ENCODE measurements around the gene MT1X. TPM values are rescaled to one million over a fixed set of nuclear protein-coding genes. Genes with fewer than 3 reads are reported as not detected.
"Not testable (repeated sequence)": the region's sequence is repeated elsewhere in the genome, so short reads cannot be mapped to it uniquely, and the experiment has no call there.

MT1X gene
- total RNA-seq, 1 donor from 2014 or later: 26.1 TPM

- no peak for DNase-seq (ENCODE audit: low read depth, low spot score)
These were observed 29.1 kb upstream of the MT1X start for GRCh38 chr16:56653218-56653617.

GRCh38 chr16:56657555-56658326 lies 24.5 kb upstream of the MT1X start, which contains the start of gene MT1F:
Gene MT1F, plus strand, starts transcription at chr16:56657959. Its CDS starts 100 bp downstream, at chr16:56658059.
- DNase-seq (ENCODE audit: low read depth, low spot score): no peak

GRCh38 chr16:56658327-56658875 lies 23.9 kb upstream of the MT1X start:
- no peak for DNase-seq (ENCODE audit: low read depth, low spot score)

- no peak for DNase-seq (ENCODE audit: low read depth, low spot score)
These were observed 19.6 kb upstream of the MT1X start for GRCh38 chr16:56662357-56663354.

GRCh38 chr16:56664506-56664905 lies 17.8 kb upstream of the MT1X start:
- no peak for DNase-seq (ENCODE audit: low read depth, low spot score)

- DNase-seq (ENCODE audit: low read depth, low spot score): not testable (repeated sequence)
These were observed 16.7 kb upstream of the MT1X start for GRCh38 chr16:56665286-56666261.

- no peak for DNase-seq (ENCODE audit: low read depth, low spot score)
These were observed 14.4 kb upstream of the MT1X start, which contains the start of gene MT1G for GRCh38 chr16:56667581-56668571. Gene MT1G, minus strand, starts transcription at chr16:56668065. Its CDS starts 72 bp downstream, at chr16:56667993.

- DNase-seq (ENCODE audit: low read depth, low spot score): no peak
These were observed 13.0 kb upstream of the MT1X start, which contains the start of gene MT1H for GRCh38 chr16:56669005-56669839. Gene MT1H, plus strand, starts transcription at chr16:56669814. Its CDS starts 71 bp downstream, at chr16:56669885.

- DNase-seq (ENCODE audit: low read depth, low spot score): no peak
These were observed 12.2 kb upstream of the MT1X start for GRCh38 chr16:56669840-56670619.

GRCh38 chr16:56670620-56670934 lies 11.7 kb upstream of the MT1X start:
- no peak for DNase-seq (ENCODE audit: low read depth, low spot score)

- not testable (repeated sequence) for DNase-seq (ENCODE audit: low read depth, low spot score)
These were observed 10.6 kb upstream of the MT1X start for GRCh38 chr16:56671691-56672090.

- DNase-seq (ENCODE audit: low read depth, low spot score): not testable (repeated sequence)
These were observed 10.1 kb upstream of the MT1X start for GRCh38 chr16:56672171-56672570.

GRCh38 chr16:56672761-56673536 lies 9.3 kb upstream of the MT1X start:
- no peak for DNase-seq (ENCODE audit: low read depth, low spot score)

- no peak for DNase-seq (ENCODE audit: low read depth, low spot score)
These were observed 8.3 kb upstream of the MT1X start for GRCh38 chr16:56673921-56674320.

GRCh38 chr16:56674570-56674969 lies 7.7 kb upstream of the MT1X start:
- not testable (repeated sequence) for DNase-seq (ENCODE audit: low read depth, low spot score)

GRCh38 chr16:56675685-56676210 lies 6.5 kb upstream of the MT1X start:
- DNase-seq (ENCODE audit: low read depth, low spot score): no peak

GRCh38 chr16:56677474-56677873 lies 4.8 kb upstream of the MT1X start:
- DNase-seq (ENCODE audit: low read depth, low spot score): no peak

Measured in pulmonary artery endothelial cell (primary cell).